Measurements from ENCODE around the gene USP25. TPM values are rescaled to one million over a fixed set of nuclear protein-coding genes. Genes with fewer than 3 reads are reported as not detected.

USP25 gene
- 62.7 TPM for total RNA-seq

GRCh38 chr21:15729674-15730483 lies at the start of gene USP25:
USP25 (plus strand) TSS chr21:15729982; CDS start chr21:15730394, 412 bp downstream.
- Histone ChIP-seq H3K27me3 (ENCODE audit: insufficient read depth, low read length) (no peaks in the 10 kb centered on the region), H3K4me3 (ENCODE audit: low read length) (peak within 1 kb of the TSS; percentile 79), H3K9me3 (ENCODE audit: low read depth, low read length) (no peaks in the 10 kb centered on the region), H3K4me1 (ENCODE audit: insufficient read depth, low read length) (peaks cover 20% of the 10 kb centered on the region)

- Histone ChIP-seq H3K9me3 (ENCODE audit: low read depth, low read length) (no peaks in the 10 kb centered on the region), H3K4me1 (ENCODE audit: insufficient read depth, low read length) (peaks cover 35% of the 10 kb centered on the region), H3K27me3 (ENCODE audit: insufficient read depth, low read length) (no peaks in the 10 kb centered on the region), H3K4me3 (ENCODE audit: low read length) (peak overlapping the region; percentile 7)
Measured at GRCh38 chr21:15682186-15682895, 47.4 kb upstream of the USP25 start.

DNA sequence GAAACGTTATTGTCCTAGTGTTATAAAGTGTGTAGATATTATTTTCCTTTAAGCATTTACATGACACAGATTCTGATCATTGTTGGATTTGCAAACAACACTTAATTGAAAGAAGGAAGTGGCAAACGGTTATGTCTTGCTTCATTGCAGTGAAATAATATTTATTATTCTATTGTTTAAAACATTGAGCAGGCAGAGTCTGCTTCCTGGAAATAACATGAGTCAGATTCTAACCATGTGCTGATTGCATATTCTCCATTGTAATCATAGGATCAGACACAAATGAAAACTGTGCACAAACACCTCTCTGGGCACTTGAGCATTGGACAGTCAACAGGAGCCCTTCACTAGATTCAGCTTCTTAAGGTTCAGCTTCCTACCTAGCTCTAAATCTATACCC lies 46.8 kb upstream of the USP25 start:
- no peaks in the 10 kb centered on the region for H3K9me3 ChIP-seq (ENCODE audit: low read depth, low read length)
- no peaks in the 10 kb centered on the region for H3K27me3 ChIP-seq (ENCODE audit: insufficient read depth, low read length)
- H3K4me3 ChIP-seq (ENCODE audit: low read length), result no peak overlapping the region
- H3K4me1 ChIP-seq (ENCODE audit: insufficient read depth, low read length), result peaks cover 37% of the 10 kb centered on the region

DNA sequence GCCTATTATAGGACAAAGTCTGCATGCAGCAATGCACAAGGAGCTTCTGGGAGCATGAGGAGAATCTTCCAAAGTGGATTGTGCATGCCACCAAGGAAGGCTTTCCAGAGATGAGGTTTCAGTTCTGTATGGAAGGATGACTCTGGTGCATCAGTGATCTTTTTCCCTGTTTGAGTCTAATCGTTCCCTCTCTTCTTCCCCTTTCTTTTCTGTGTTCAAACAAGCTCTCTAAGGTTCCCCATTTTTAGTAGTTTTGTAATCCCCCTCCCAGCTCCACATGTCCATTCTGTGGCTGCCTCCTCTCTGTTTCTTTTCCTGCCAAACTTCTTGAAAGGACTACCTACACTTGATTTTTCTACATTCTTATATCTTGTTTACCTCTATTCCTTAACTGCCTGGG lies 43.3 kb upstream of the USP25 start:
- Histone ChIP-seq H3K4me3 (ENCODE audit: low read length) (no peak overlapping the region), H3K27me3 (ENCODE audit: insufficient read depth, low read length) (no peaks in the 10 kb centered on the region), H3K4me1 (ENCODE audit: insufficient read depth, low read length) (peaks cover 55% of the 10 kb centered on the region), H3K9me3 (ENCODE audit: low read depth, low read length) (no peaks in the 10 kb centered on the region)

GRCh38 chr21:15687208-15687607 lies 42.6 kb upstream of the USP25 start:
- peaks cover 55% of the 10 kb centered on the region for H3K4me1 ChIP-seq (ENCODE audit: insufficient read depth, low read length)

DNA sequence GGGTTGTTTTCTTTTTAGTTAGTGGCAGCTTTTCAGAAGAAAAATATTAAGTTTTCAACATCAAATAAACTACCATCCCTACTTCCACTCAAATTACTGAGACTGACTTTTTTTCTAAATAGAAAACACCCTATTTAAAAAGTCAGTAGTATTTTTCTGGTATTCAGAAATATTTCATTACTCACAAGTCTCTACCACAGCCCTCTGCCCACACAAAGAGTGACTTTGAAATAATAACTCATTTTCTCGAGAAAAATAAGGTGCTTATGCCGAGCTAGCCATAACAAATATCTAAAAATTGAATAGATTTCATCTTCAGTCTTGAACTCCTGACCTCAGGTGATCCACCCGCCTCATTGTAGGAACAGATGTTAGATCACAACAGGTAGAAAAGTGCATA lies 41.8 kb upstream of the USP25 start:
- Histone ChIP-seq H3K9me3 (ENCODE audit: low read depth, low read length) (no peaks in the 10 kb centered on the region), H3K4me1 (ENCODE audit: insufficient read depth, low read length) (peaks cover 50% of the 10 kb centered on the region), H3K4me3 (ENCODE audit: low read length) (no peak overlapping the region), H3K27me3 (ENCODE audit: insufficient read depth, low read length) (no peaks in the 10 kb centered on the region)

More at GRCh38 chr21:15687208-15687607, 42.6 kb upstream of the USP25 start:
- Histone ChIP-seq H3K9me3 (ENCODE audit: low read depth, low read length) (no peaks in the 10 kb centered on the region), H3K4me3 (ENCODE audit: low read length) (no peak overlapping the region), H3K27me3 (ENCODE audit: insufficient read depth, low read length) (no peaks in the 10 kb centered on the region)

DNA sequence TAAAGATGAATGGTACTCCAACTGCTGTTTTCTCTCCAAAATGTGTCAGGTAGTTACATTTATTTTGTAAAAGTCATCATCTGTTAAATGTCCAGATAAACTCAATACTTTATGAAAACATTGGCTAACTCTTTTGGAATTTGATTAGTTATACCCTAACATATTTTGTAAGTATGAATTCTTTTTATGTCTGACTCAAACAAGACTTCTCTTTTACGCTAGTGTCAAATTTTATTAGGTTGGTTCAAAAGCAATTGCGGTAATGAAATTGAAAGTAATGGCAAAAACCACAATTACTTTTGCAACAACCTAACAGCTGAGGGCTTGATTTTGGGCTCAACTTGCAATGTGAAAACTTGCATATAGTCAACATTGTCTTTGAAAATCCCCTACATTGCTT lies 41.0 kb upstream of the USP25 start:
- no peak overlapping the region for H3K4me3 ChIP-seq (ENCODE audit: low read length)

DNA sequence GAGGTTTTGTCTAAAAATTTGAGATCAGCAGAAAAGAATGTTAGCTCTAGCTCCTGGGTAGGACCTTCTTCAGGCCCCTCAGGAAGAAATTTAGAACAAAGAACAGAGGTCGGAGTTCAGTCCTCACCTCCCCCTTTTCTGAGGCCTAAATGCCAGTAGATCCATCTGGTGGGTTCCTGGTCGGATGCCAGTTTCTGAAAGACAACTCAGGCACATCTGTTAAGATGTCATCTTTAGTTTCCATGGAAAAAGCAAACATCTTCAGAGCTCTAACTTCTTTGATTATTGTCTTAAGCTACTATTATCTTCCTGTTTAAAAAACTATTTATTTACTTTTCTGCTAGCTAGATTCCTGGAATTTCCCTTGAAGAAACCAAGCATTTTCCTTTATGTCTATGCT lies 37.1 kb upstream of the USP25 start:
- Histone ChIP-seq H3K4me3 (ENCODE audit: low read length) (no peak overlapping the region), H3K9me3 (ENCODE audit: low read depth, low read length) (no peaks in the 10 kb centered on the region), H3K27me3 (ENCODE audit: insufficient read depth, low read length) (no peaks in the 10 kb centered on the region), H3K4me1 (ENCODE audit: insufficient read depth, low read length) (peaks cover 19% of the 10 kb centered on the region)

More for the DNA sequence above, 41.0 kb upstream of the USP25 start:
- no peaks in the 10 kb centered on the region for H3K27me3 ChIP-seq (ENCODE audit: insufficient read depth, low read length)
- H3K9me3 ChIP-seq (ENCODE audit: low read depth, low read length), result no peaks in the 10 kb centered on the region
- peaks cover 47% of the 10 kb centered on the region for H3K4me1 ChIP-seq (ENCODE audit: insufficient read depth, low read length)

GRCh38 chr21:15695241-15695640 lies 34.5 kb upstream of the USP25 start:
- no peaks in the 10 kb centered on the region for H3K27me3 ChIP-seq (ENCODE audit: insufficient read depth, low read length)
- no peaks in the 10 kb centered on the region for H3K9me3 ChIP-seq (ENCODE audit: low read depth, low read length)
- no peaks in the 10 kb centered on the region for H3K4me1 ChIP-seq (ENCODE audit: insufficient read depth, low read length)
- H3K4me3 ChIP-seq (ENCODE audit: low read length), result no peak overlapping the region

GRCh38 chr21:15701830-15702229 lies 28.0 kb upstream of the USP25 start:
- H3K27me3 ChIP-seq (ENCODE audit: insufficient read depth, low read length), result no peaks in the 10 kb centered on the region
- H3K4me1 ChIP-seq (ENCODE audit: insufficient read depth, low read length), result no peaks in the 10 kb centered on the region
- H3K9me3 ChIP-seq (ENCODE audit: low read depth, low read length), result peaks cover 9% of the 10 kb centered on the region
- H3K4me3 ChIP-seq (ENCODE audit: low read length), result no peak overlapping the region

DNA sequence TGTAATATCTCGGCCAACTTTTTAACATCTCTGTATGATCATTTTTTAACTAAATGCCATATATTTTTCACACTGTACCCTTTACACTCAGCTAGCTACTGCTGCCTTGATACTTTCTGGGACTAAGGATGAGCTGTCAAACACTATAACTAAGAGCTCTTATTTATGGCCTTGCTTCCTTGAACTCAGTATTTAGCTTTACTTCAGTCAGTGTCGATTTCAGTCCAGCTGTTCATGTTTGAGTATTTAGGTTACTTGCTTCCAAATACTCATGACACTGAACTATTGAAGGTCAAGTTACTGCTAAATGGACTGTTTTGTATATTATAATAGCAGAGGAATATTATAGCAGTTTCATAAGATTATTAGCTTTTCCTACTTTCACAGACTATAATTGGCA lies 25.9 kb upstream of the USP25 start:
- Histone ChIP-seq H3K4me3 (ENCODE audit: low read length) (no peak overlapping the region), H3K27me3 (ENCODE audit: insufficient read depth, low read length) (no peaks in the 10 kb centered on the region), H3K4me1 (ENCODE audit: insufficient read depth, low read length) (no peaks in the 10 kb centered on the region), H3K9me3 (ENCODE audit: low read depth, low read length) (peaks cover 9% of the 10 kb centered on the region)

- no peaks in the 10 kb centered on the region for H3K27me3 ChIP-seq (ENCODE audit: insufficient read depth, low read length)
- peaks cover 9% of the 10 kb centered on the region for H3K9me3 ChIP-seq (ENCODE audit: low read depth, low read length)
- H3K4me3 ChIP-seq (ENCODE audit: low read length), result no peak overlapping the region
Measured at GRCh38 chr21:15706696-15707095, 23.1 kb upstream of the USP25 start.

GRCh38 chr21:15713412-15713811 lies 16.4 kb upstream of the USP25 start:
- H3K4me1 ChIP-seq (ENCODE audit: insufficient read depth, low read length), result no peaks in the 10 kb centered on the region
- no peaks in the 10 kb centered on the region for H3K27me3 ChIP-seq (ENCODE audit: insufficient read depth, low read length)
- no peak overlapping the region for H3K4me3 ChIP-seq (ENCODE audit: low read length)
- H3K9me3 ChIP-seq (ENCODE audit: low read depth, low read length), result no peaks in the 10 kb centered on the region

More at GRCh38 chr21:15706696-15707095, 23.1 kb upstream of the USP25 start:
- no peaks in the 10 kb centered on the region for H3K4me1 ChIP-seq (ENCODE audit: insufficient read depth, low read length)

DNA sequence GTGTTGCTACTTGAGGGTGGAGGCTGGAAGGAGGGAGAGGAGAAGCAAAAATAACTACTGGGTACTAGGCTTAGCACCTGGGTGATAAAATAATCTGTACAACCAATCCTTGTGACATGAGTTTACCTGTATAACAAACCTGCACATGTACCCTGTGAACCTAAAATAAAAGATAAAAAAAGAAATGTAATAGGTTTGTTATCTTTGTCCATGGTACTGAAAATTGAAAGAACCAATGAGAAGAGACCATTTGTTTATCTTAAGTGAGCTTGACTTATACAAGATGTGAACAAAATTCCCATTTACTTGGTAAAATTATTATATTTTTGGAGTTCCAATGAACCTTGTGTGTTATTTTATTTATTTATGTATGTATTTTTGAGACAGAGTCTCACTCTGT lies 11.1 kb upstream of the USP25 start:
- Histone ChIP-seq H3K9me3 (ENCODE audit: low read depth, low read length) (no peaks in the 10 kb centered on the region), H3K4me1 (ENCODE audit: insufficient read depth, low read length) (no peaks in the 10 kb centered on the region), H3K27me3 (ENCODE audit: insufficient read depth, low read length) (no peaks in the 10 kb centered on the region), H3K4me3 (ENCODE audit: low read length) (no peak overlapping the region)

GRCh38 chr21:15719976-15720375 lies 9.8 kb upstream of the USP25 start:
- no peaks in the 10 kb centered on the region for H3K9me3 ChIP-seq (ENCODE audit: low read depth, low read length)
- no peak overlapping the region for H3K4me3 ChIP-seq (ENCODE audit: low read length)
- no peaks in the 10 kb centered on the region for H3K27me3 ChIP-seq (ENCODE audit: insufficient read depth, low read length)
- H3K4me1 ChIP-seq (ENCODE audit: insufficient read depth, low read length), result no peaks in the 10 kb centered on the region

Measured in mononuclear cell (primary cell).